Amniotic stem cell (primary cell): ENCODE results near the gene GP1BB.
"Not testable (repeated sequence)": the region's sequence is repeated elsewhere in the genome, so short reads cannot be mapped to it uniquely, and the experiment has no call there.

ENCODE experiments used
- DNase-seq: peaks from one replicate; lab custom pipeline; 2025; lab: John Stamatoyannopoulos, UW

The GP1BB gene

DNA sequence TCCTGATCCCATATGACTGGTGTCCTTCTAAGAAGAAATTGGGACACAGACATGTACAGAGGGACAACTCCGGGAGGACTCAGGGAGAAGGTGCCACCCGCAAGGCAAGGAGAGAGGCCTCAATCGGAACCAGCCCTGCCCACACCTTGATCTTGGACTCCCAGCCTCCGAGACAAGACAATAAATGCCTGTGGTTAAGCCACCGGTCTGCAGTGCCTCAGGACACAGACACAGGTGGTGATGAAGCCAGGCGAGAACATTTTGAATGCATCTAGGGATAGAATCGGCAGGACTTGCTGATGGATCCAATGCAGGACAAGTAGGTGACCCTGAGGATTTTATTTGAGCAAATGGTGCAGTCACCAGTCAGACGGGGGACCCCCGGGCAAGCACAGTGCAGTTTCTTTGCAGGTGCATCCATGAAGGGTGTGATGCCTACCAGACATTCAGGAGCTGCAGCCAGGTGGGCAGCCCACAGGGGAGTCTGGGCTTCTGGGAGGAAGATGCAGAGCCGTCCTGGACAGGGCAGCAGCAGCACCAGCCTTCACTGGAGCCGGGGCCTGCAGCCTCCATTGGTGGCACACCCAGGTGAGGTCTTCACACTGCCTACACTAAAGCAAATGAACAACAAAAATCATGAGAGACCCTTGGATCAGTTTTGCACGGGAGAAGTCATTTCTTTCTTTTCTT lies 29.2 kb upstream of the GP1BB start:
- DNase-seq = no peak

DNA sequence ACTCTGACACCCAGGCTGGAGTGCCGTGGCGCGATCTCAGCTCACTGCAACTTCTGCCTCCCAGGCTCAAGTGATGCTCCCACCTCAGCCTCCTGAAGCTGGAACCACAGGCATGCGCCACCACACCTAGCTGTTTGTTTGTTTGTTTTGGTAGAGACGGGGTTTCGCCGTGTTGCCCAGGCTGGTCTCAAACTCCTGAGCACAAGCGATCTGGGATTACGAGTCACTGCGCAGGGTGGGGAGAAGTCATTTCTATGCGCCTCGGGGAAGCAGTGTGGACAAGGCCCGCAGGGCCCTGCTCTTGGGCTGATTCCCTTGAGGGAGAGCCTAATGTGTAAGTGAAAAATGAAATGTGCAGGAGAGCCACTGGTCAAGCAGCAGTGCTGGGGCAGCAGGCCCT lies 28.6 kb upstream of the GP1BB start:
- DNase-seq = no peak

DNA sequence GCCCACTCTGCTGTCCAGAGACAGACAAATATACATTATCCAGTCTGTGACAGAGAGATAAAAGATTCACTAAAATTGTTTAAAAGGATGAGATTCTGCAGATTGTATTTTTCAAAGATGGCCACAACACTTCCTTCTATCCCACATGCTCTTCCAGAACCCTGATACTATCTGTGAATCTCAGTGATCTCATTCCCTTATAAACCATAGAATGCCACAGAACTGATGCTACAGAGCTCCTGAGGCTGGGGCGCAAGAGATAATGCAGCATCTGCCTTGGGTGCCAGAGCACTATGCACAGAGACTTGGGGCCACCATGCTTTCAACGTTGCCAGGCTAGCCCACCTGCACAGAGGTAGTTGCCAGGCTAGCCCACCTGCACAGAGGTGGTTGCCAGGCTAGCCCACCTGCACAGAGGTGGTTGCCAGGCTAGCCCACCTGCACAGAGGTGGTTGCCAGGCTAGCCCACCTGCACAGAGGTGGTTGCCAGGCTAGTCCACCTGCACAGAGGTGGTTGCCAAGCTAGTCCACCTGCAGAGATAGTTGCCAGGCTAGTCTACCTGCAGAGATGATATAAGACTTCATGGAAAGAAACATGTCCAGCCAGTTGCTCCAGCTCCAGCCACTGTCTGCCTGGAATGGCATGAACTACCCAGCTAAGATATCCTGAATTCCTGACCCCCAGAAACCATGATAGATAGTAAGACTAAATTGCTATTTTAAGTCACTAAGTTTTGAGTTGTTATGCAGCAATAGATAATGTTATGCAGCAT lies 26.6 kb upstream of the GP1BB start:
- DNase-seq = no peak

DNA sequence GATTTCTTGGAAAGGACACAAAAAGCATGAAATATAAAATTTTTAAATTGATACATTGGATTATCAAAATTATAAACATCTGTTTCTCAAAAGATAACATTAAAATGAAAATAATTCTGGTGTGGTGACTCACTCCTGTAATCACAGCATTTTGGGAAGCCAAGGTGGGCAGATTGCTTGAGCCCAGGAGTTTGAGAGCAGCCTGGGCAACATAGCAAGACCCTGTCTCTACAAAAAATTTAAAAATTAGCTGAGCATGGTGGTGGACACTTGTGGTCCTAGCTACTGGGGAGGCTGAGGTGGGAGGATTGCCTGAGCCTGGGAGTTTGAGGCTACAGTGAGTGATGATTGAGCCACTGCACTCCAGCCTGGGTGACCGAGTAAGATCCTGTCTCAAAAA lies 25.5 kb upstream of the GP1BB start:
- not testable (repeated sequence) for DNase-seq

DNA sequence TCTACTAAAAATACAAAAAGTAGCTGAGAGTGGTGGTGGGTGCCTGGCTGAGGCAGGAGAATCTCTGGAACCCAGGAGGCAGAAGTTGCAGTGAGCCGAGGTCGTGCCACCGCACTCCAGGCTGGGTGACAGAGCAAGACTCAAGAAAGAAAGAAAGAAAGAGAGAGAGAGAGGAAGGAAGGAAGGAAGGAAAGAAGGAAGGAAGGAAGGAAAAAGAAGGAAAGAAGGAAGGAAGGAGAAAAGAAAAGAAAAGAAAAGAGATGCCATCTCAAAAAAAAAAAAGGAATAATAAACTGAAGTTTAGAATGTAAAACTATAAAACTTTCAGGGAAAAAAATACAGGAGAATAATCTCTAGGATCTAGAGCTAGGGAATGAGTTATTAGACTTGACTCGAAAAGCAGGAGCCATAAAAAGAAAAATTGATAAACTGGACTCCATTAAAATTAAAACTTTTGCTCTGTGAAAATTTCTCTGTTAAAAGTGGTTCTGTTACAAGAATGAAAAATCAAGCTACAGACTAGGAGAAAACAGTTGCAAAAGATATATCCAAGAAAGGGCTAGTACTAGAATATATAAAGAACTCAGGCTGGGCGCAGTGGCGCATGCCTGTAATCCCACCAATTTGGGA lies 22.4 kb upstream of the GP1BB start:
- no peak for DNase-seq

DNA sequence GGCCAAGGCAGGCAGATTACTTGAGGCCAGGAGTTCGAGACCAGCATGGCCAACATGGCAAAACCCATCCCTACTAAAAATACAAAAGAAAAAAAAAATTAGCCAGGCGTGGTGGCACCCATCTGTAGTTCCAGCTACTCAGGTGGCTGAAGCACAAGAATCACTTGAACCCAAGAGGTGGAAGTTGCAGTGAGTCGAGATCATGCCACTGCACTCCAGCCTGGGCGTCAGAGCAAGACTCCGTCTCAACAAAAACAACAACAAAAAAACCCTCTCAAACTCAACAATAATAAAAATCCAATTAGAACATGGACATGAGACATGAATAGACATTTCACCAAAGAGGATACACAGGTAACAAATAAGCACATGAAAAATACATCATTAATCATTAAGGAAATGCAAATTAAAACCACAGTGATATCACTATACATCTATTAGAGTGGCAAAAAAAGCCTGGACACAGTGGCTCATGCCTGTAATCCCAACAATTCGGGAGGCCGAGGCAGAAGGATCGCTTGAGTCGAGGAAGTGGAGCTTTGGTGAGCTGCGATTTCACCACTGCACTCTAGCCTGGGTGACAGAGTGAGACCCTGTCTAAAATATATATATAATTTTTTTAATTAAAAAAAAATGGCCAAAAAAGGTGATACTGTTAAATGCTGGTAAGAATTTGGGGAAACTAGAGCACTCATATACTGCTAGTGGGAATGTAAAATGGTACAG lies 21.8 kb upstream of the GP1BB start:
- DNase-seq = no peak

DNA sequence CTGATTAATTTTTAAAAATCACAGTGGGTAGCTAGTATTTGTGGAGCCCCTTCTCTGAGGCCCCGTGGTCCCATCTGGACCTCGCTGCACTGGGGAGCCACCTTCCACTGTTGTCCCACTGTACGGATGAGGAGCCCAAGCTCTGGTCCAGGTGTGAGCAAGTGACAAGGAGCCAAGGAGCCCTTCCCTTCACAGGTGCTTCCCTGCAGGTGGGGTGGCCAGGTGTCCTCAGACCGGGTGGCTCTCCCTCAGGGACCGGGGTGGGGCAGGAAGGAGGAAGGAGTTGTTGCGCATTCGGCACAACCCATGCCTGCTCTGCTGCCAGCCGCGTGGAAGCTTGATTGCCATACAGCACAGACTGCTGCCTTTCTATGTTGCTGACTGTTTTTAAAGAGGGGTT lies 19.5 kb upstream of the GP1BB start:
- DNase-seq = no peak

DNA sequence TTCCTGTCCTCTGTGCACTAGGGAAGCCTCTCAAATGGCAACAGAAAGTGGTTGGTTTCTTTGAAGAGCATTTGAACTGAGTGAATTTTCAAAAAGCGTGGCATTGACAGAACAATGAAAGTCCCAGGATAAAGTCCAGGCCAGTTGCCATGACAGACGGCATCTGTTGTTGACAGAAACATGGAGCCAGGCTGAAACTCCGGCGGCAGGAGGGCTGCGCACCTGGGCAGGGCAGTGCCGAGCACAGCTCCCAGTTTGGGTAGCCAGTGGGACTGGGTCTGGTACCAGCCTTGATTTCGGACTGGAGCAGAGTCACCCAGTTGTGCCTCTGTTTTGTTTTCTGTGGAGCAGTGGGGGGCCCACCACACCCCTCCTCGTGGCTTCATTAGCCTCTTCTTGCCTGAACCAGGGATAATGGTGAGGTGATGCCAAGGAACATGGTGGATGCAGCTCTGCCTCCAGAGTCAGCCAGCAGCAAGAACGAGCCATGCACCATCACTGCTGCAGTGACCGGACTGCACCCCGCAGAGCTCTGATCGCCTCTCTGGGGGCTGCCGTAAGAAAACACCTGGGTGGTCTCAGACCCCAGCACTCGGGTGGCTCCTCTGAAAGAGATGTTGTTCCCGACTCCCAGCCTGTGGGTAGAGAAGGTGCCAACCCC lies 18.9 kb upstream of the GP1BB start:
- DNase-seq = no peak

DNA sequence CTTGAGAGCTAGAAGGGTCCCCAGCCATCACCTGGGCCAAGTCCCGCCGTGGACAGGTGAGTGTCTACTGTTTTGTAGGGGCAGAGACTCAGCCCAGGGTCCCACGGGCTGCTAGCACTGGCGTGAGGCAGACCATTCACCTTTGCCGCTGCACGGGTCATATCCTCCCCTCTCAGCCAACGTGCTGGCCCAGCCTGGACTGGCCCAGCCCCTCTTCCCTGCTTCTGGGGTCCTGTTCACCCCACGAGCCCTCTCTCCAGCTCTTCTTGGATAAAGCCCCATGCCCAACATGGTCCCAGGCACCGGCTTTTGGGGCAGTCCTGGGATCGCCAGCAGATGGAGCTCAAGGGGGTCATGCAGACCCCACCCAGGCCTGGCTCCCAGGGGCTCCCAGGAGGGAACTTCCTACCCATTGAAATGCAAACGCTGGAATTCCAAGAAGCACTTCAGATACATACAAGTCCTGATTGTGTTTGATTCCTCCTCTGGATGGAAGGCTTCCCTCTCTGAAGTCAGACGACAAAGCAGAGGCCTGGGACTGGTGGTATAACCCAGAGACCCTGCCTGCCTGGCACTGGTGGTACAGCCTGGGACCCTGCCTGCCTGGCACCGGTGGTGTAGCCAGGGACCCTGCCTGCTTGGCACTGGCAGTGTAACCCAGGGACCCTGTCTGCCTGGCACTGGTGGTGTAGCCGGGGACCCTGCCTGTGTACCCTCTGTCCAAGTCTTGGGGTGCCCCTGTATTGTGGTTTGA lies 18.0 kb upstream of the GP1BB start:
- DNase-seq = no peak

DNA sequence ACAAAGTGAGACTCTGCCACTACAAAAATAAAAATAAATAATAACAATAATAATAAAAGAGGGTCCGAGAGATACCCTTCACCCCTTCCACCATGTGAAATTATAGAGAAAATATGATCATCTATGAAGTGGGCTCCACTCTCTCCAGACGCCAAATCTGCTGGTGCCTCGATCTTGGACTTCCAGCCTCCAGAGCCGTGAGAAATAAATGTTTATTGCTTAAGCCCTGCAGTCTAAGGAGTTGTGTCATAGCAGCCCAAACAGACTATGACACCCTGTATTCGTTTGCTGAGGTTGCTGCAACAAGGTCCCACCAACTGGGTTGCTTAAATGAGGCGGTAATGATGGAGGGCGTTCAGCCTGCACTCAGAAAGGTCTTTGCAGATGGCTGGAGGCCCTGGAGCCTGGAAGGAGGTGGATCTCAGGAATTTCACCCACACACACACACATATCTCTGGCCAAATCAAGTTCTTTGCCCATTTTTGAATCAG lies 16.6 kb upstream of the GP1BB start:
- DNase-seq = no peak

DNA sequence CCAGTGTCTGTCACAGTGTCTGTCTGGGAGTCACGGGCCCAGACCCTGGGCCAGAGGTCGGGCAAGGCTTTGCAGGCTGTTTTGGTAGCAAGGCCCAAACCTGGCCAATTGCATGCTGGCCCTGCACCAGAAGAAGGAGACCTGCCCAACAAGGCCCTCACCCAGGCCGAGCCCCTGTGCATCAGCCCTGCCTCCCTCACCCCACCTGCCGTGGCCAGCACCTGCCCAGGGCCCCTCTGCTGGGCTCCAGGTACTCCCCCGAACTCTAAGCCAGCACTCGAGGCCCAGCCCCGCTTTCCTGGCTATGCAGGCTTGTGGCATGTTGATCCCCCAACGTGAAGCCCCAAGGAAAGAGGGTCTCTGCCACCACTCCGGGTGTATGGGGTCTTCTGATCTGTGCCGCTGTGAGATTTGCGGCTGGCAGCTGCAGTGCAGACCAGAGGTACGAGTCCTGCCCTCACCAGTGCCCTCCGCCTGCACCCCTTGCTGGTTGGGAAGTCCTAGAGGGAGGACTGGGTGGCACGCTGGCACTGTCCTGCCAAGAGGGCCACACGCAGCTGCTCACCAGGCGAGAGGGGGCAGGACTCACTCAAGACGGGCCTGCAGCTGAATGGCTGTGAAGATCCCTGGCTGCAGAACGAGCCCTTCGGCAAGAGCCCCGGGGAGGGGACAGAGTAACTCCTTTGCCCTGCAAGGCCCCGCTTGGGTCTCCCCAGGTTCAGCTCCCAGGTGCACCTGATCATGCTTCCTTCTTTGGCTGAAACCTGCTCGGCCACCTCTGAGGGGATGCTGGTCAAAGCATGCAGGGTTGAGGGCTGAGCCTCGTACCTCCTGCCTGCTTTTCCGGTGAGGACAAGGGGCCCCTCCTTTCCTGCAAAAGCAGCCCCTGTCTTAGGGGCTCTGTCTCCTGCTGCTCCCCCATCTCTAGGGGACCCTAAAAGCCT lies 15.7 kb upstream of the GP1BB start:
- no peak for DNase-seq

DNA sequence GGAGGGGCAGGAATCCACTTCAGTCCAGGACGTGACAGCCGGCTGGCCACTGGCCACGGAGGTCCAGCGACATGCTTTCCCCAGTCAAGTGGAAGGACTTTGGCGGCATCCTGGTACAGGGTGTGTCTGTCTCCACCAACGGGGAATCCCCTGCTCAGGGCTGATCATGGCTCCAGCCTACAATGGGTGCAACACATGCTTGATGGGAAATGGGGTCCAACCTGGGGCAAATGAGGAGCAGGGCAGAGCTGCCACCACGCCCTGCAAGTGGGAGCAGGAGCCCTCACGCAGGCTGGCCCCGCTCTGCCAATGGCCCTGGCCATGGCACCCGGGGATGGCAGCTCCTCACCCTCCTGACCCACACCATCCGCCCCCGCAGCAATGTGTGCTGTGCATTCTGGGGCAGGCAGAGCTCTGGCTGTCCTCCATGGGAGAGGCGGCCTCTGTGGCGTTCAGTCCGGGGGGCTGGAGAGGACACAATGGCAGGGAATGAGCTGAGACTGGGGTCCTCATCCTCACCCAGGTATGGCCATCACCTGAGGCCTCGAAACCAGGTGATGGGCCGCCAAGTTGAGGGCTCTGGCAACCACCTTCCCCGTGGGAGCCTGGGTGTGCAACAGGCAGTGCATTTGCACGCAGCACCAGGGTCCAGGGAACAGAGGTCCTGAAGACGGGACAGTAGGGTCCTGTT lies 14.9 kb upstream of the GP1BB start:
- no peak for DNase-seq

DNA sequence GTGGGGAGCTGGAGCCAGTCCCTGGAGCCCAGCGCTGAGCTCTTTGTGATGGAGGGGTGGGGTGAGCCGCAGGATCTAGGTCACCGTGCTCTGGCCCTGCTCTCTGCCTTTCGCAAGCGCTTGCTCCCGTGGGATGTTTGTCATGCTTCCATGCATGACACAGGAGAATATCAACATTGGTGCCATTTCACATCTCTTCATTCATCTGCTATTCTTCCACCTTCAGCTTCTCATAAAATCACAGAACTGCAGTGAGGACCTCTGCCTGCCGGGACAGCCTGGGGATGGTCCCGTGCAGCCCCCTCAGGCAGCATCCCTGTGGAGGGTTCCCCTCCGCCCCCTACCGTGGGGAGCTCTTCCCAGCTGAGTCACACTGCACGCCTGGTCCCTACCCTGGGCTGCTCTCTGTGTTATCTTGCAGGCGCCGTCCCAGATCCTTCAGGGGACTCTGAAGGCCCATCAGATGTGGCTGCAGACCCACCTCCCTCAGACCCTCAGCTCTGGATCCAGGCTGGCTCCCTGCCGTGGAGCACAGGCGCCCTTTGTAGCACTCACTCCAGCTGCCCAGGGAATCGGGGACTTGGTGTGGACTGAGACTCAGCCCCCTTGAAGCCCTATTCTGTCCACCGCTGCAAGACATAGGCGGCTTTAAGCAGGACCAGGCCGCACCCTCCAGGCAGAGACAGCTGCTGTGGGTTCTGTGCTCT lies 14.1 kb upstream of the GP1BB start:
- DNase-seq = no peak

DNA sequence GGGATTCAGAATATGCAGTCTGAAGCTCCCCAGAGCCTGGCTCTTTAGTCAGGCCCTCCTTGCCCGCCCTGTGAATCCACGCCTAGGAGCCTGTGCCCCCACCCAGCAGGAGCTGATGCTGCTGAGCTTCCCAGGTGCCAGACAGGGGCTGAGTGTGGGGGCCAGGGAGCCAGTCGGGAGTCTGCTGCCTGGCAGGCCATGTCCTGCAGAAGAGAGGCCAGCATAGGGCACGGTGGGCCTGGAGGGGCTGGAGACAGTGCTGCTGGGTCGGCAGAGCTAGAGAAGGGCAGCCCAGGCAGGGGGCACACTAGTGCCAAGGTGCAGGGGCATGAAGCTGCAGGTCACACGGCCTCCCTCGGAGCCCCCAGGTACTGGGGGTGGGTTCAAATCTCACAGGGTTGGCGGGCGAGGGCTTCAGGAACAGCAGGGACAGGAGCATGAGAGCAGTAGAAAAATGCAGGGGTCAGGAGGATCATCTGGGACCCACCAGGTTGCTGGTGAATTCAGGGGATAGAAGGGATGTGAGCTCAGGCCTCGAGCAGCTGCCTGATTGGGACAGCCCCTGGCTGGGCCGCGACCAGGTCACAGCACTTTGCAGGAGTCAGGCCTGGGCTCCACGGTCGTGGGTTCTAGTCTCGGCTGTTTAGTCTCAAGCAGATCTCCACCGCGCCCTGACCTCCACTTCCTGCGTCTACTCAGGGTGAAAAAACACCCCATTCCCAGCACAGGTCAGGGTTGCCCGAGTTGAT lies 13.1 kb upstream of the GP1BB start:
- DNase-seq = no peak

DNA sequence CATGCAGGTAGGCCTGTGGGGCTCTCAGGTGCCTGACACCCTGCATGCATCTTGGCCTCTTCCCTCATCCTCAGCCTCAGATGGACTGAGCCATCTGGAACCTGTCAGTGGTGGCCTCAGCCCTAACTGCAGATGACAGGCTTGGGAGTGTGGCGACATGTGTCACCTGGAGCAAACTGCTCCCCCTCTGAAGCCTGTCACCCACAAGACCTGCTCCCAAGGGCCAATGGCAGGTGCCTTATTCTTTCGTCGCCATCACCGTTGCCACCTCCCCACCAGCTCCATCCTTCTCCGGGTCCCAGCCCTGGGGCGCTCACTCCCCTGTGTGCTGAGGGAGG lies 12.6 kb upstream of the GP1BB start:
- no peak for DNase-seq

DNA sequence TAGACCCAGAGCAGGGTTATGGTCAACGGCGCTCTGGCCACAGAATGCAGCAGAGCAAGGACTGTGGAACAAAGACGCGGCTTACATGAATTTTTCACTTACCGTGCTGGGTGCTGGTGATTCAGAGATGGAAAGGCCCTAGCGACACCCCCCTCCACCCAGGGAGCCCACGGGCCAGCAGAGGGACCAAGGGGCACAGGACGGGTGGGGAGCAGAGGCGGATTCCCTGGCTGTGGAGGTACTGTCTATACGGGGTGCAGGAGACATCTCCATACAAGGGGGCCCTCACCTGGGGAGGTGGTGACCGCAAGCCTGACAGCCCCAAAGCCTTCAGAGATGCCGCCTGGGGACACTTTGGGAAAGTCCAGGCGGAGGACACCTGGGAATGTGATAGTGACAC lies 10.1 kb upstream of the GP1BB start:
- no peak for DNase-seq

DNA sequence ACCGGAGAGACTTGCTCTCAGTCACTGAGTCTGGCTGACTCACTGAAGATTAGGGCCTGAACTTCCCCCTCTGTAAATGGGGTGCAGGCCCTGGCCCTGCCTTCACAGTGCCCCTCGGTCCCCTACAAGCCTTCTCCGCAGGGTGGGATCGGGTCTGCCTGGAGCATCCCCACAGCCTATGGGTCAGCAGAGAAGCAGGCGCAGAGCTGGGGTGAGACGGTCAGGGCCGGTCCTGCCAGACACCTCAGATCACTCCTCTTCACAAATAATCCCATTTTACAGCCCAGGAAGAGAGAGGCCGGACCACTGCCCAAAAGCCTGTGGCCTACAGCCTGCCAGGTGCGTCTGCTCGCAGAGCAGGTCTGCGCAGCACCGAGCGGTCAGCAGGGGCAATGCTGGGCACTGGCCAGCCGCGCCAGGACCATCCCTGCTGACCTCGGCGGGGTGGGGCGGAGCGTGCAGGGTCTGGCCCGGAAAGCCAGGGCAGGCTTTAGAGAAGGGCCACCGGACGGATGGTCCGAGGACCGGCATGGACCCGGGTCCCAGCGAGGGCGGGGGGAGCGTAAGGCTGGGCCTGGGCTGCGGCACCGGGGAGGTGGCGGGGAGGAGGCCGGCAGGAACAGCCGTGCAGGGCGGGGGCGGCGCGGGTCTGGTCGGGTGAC lies 9.6 kb upstream of the GP1BB start:
- DNase-seq = no peak
